GM19328 (cell line): ENCODE data around the gene COL23A1.

Experiments
- ATAC-seq: cut with Tn5 transposase; IDR thresholded peaks from one replicate; pipeline ENCODE4 v1.9.1; 2021; ENCODE audit warnings: mild to moderate bottlenecking, moderate library complexity; ENCODE audit not compliant: unreplicated experiment

The COL23A1 gene

GRCh38 chr5:178349075-178349511 lies 241.1 kb downstream of the COL23A1 start:
- ATAC-seq: no peak

DNA sequence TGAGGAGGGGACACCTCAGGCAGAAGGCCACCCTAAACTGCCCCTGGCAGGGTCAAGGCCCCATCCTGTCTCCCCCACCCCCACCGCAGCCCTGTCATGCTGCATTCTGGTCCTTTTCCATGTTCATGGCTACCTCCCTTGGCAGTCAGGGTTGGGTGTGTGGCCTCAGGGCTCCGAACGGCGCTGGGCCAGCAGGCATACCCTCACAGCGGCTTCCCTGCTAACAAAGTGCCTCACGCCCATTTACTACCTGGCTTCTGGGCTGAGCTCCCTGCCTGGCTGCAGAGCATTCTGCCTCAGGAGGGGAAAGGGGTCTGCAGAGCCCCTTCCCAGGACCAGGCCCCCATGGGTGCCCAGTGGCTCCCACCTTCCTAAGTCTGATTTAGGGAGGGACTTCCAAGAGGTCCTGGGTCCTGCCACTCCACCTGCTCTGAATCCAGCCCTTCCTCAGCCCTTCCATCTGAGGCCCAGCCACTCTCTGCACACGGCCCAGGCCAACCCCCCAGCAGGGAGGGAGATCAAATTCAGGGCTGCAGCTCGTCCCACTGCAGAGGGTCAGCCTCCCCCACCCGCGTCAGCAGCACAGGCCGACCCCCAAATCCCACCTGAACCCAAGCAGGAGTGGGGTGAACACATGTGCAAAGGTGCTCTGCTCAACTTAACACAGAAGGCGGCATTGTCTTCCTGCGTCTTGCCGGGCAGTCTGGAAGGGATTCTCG lies 241.7 kb downstream of the COL23A1 start:
- no peak for ATAC-seq

GRCh38 chr5:178347956-178348355 lies 242.2 kb downstream of the COL23A1 start:
- no peak for ATAC-seq

- no peak for ATAC-seq
Measured at GRCh38 chr5:178346607-178347334, 243.4 kb downstream of the COL23A1 start.

DNA sequence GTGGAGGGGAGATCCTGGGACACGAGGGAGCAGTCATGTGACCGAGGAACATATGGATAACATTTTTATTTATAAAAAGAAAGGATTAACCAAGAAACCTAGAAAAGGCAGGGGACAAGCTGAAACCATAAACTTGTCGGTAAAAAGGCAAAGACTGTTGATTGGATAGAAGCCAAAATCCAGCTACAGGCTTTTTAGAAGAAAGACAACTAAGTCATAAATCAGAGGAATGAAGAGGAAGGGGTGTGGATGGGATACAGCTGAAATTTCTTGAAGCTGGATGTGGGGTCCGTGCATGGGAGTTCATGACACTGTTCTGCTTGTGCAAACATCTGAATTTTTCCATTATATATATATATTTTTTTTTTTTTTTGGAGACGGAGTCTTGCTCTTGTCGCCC lies 246.9 kb downstream of the COL23A1 start:
- no peak for ATAC-seq

DNA sequence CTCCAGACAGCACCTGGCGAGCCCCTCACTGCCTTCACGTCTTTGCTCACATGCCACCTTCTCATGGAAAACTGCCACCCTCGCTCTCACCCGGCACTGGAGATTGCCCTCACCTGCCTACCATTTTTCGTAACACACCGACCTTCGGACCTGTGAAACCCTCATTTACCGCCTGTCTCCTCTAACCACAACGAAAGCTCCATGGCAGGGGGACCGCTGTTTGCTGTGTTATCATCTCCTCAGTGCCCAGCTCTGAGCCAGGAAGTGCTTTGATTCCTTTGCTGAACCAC lies 248.4 kb downstream of the COL23A1 start:
- no peak for ATAC-seq

GRCh38 chr5:178341091-178341850 lies 248.9 kb downstream of the COL23A1 start:
- no peak for ATAC-seq

GRCh38 chr5:178340637-178341036 lies 249.6 kb downstream of the COL23A1 start:
- ATAC-seq: no peak

- no peak for ATAC-seq
Measured at GRCh38 chr5:178340187-178340586, 250.0 kb downstream of the COL23A1 start.

DNA sequence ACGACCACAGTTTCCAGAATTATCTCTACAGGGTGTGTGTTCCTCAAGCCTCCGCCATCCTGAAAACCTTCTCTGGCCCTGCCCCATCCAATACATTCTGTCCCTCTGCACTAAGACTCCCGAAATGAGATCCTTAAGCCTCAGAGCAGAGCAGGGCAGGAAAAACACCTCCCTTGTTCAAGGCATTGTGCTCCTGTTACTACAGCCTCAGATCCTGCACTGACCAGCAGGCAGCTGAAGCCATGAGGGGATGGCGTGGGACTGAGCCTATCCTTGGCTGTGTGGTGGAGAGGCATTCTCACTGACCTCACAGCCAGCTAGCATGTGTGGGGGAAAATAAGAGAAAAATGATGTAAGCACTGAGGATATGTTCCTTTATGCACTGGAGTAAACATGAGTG lies 250.9 kb downstream of the COL23A1 start:
- no peak for ATAC-seq

DNA sequence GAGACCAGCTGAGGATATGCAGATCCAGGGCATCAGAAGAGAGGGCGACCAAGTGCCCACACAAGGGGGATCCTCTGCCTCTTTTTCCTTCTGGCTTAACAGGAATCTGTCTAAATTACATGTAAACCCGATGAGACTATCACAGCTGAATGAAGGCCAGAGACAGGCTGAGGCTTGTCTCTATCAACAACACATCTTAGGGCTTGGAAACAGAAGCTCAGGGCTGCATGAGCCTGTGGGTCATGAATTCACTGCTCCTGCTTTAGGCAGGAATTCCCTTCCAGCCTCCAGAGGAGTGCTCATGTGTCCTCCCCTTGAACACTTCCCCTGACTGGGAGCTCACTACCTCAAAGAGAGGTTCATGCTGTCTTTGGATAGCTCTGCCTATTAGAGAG lies 251.4 kb downstream of the COL23A1 start:
- ATAC-seq: no peak

GRCh38 chr5:178338126-178338749 lies 252.0 kb downstream of the COL23A1 start:
- ATAC-seq: no peak

GRCh38 chr5:178337334-178337741 lies 252.9 kb downstream of the COL23A1 start:
- ATAC-seq: no peak

- ATAC-seq: no peak
Measured at GRCh38 chr5:178336889-178337288, 253.3 kb downstream of the COL23A1 start.

DNA sequence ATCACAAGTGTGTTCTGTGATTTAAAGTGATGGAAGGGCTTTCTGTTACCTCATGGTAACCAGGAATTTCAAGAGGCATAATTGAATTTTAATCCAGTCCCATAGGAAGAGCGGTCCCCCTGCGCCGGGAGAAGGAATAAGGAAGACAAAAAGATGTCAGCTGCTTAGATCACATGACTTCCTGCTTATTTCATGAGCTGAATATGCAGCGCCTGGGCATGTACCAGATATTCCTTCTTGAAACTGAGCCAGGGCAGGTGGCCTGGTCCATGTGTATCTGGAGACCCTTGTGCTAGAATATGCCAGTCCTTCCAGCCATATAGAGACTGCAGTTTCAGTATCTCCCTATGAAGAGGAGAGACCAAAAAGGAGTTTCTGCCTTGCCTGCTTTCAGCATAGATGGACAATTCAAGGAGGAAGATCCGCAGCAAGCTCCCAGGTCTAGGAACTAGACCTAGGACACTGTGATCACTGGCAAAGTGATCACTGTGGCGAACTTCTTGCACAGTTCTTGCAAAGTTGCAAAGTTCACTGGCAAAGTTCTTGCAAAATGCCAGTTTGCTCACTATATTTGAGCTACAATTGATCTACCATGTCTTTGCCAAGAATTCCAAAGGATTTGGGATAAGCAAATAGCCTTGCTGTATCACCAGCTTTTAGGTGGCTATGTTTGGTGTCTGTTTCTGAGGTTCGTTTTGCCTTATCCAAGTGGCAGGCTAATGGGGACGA lies 254.7 kb downstream of the COL23A1 start:
- ATAC-seq: no peak

GRCh38 chr5:178334861-178335260 lies 255.3 kb downstream of the COL23A1 start:
- ATAC-seq: no peak

DNA sequence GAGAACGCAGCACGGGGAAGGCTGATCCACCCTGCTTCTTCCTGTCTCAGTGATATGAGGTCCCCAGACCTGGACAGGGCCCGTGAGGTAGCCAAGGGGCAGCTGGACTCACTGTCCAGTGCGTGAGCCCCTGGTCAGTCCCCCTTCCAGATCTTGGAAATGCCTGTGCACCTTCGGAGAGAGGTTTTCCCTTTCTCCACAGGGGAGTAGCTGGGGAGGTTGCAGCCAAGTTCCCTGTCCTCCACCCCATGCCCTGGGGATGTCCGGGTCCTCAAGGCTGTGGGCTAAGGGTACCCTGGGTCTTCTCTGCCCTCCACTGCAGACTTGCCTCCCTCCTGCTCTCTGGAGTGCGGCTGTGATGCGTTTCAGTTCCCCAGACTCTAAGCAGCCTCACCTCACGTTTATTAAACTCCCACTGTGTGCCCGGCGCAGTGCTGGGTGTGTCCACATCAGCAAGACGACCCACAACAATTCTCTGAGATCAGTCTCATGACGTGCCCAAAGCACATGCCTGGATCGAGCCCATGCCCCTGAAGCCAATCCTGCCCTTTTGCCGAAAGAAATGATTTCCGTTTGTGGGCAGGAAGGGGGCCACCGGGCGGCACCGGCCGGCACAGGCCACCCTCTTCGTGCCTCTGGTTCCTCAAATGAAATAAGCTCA lies 256.2 kb downstream of the COL23A1 start:
- no peak for ATAC-seq

GRCh38 chr5:178332210-178332641 lies 258.0 kb downstream of the COL23A1 start:
- no peak for ATAC-seq

DNA sequence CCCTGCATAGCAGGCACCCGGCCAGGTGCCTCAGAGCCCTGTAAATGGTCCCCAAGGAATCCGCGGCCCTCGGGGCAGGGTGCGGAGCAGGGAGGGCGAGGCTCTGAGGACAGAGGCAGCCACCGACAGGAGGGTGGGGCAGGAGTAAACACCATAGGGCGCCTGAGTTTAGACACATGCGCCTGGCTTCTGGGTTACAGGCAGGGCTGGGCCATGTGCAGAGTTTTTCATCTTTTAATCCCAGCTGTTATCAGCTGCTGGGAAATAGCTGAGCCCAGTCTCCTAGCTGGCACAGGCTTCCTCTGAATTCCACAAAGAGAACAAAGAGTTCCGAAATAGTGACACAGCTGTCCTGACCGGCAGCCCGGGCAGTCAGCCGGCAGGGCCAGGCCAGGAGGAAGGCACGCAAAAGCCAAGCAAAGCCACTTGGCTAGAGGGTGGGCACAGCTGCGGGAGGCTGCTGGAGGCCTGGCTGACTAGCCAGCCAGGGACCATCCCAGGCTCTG lies 258.6 kb downstream of the COL23A1 start:
- no peak for ATAC-seq

GRCh38 chr5:178330791-178331404 lies 259.3 kb downstream of the COL23A1 start:
- ATAC-seq: no peak
